Type B pancreatic cell (in vitro differentiated cells): ENCODE data around the gene ERC1. TPM values are rescaled to one million over a fixed set of nuclear protein-coding genes. Genes with fewer than 3 reads are reported as not detected.
A peak's percentile ranks its signal among the peaks of the same experiment; 100 is the strongest.

Experiments
- DNase-seq: peaks from one replicate; pipeline ENCODE4 v3.0.0; 2021; ENCODE audit warnings: mixed read lengths; ENCODE audit not compliant: unreplicated experiment; ENCODE audit errors: extremely low spot score
- H3K27ac Mint-ChIP-seq: 2 replicates; pipeline ENCODE4 v1.8.0; 2021; ENCODE audit warnings: mild to moderate bottlenecking, mixed read lengths
- H3K27me3 Mint-ChIP-seq: 2 replicates; pipeline ENCODE4 v1.8.0; 2021; ENCODE audit warnings: mixed read lengths
- H3K36me3 Mint-ChIP-seq: 2 replicates; pipeline ENCODE4 v1.8.0; 2021; ENCODE audit warnings: mixed read lengths
- H3K4me1 Mint-ChIP-seq: one replicate; pipeline ENCODE4 v1.8.0; 2021; ENCODE audit warnings: mixed read lengths; ENCODE audit not compliant: unreplicated experiment
- H3K4me3 Mint-ChIP-seq: 2 replicates; pipeline ENCODE4 v1.8.0; 2021; ENCODE audit warnings: mild to moderate bottlenecking, mixed read lengths
- H3K9me3 Mint-ChIP-seq: 2 replicates; pipeline ENCODE4 v1.8.0; 2021; ENCODE audit warnings: mixed read lengths
- CTCF ChIP-seq: fragments of 200-600 bp; sonication (generic); conservative IDR thresholded peaks from 2 replicates; pipeline ENCODE4 v1.5.0; 2021; ENCODE audit warnings: antibody characterized with exemption, mild to moderate bottlenecking
- total RNA-seq: library from RNA; stranded (reverse); gene quantifications from 2 replicates; pipeline ENCODE4 v1.2.1, GENCODE V29; 2021; ENCODE audit warnings: low replicate concordance

The ERC1 gene
- total RNA-seq, 1 donor from 2014 or later, result 62.8 TPM

GRCh38 chr12:1533205-1533601 lies 542.2 kb downstream of the ERC1 start:
- TF ChIP-seq CTCF, result peak; percentile 1
- Mint-ChIP-seq H3K27ac (peak overlapping the region; percentile 27), H3K4me1 (peaks cover 7% of the 10 kb centered on the region), H3K4me3 (peak overlapping the region; percentile 83), H3K36me3 (peaks cover 9% of the 10 kb centered on the region), H3K27me3 (peaks cover 65% of the 10 kb centered on the region), H3K9me3 (no peaks in the 10 kb centered on the region)
- DNase-seq, result no peak

GRCh38 chr12:1533602-1534304 lies 542.7 kb downstream of the ERC1 start:
- no peaks in the 10 kb centered on the region for H3K9me3 Mint-ChIP-seq
- no peak overlapping the region for H3K27ac Mint-ChIP-seq
- peak overlapping the region; percentile 75 for H3K4me3 Mint-ChIP-seq
- peaks cover 9% of the 10 kb centered on the region for H3K36me3 Mint-ChIP-seq
- no peak for TF ChIP-seq CTCF
- H3K4me1 Mint-ChIP-seq, result peaks cover 7% of the 10 kb centered on the region
- DNase-seq, result no peak
- peaks cover 60% of the 10 kb centered on the region for H3K27me3 Mint-ChIP-seq

- Mint-ChIP-seq H3K36me3 (peaks cover 9% of the 10 kb centered on the region), H3K27me3 (peaks cover 50% of the 10 kb centered on the region), H3K9me3 (no peaks in the 10 kb centered on the region), H3K4me3 (no peak overlapping the region), H3K4me1 (peaks cover 4% of the 10 kb centered on the region), H3K27ac (no peak overlapping the region)
- TF ChIP-seq CTCF, result no peak
- DNase-seq, result no peak
Measured at GRCh38 chr12:1534748-1535147, 543.7 kb downstream of the ERC1 start.

- H3K4me3 Mint-ChIP-seq, result no peak overlapping the region
- DNase-seq, result no peak
- H3K36me3 Mint-ChIP-seq, result peaks cover 9% of the 10 kb centered on the region
- H3K27ac Mint-ChIP-seq, result no peak overlapping the region
- no peaks in the 10 kb centered on the region for H3K9me3 Mint-ChIP-seq
- no peak for TF ChIP-seq CTCF
- H3K4me1 Mint-ChIP-seq, result peaks cover 4% of the 10 kb centered on the region
- H3K27me3 Mint-ChIP-seq, result peaks cover 46% of the 10 kb centered on the region
Measured at GRCh38 chr12:1536817-1537216, 545.8 kb downstream of the ERC1 start.

GRCh38 chr12:1539135-1539534 lies 548.1 kb downstream of the ERC1 start:
- peaks cover 3% of the 10 kb centered on the region for H3K9me3 Mint-ChIP-seq
- H3K27me3 Mint-ChIP-seq, result peaks cover 24% of the 10 kb centered on the region
- no peak overlapping the region for H3K27ac Mint-ChIP-seq
- no peaks in the 10 kb centered on the region for H3K4me1 Mint-ChIP-seq
- no peak for DNase-seq
- no peak overlapping the region for H3K4me3 Mint-ChIP-seq
- TF ChIP-seq CTCF, result no peak
- H3K36me3 Mint-ChIP-seq, result peaks cover 18% of the 10 kb centered on the region
